Retina (tissue), 1 donor: ENCODE data around the gene TRPM4.
A peak's percentile ranks its signal among the peaks of the same experiment; 100 is the strongest.
"Not testable (repeated sequence)": the region's sequence is repeated elsewhere in the genome, so short reads cannot be mapped to it uniquely, and the experiment has no call there.

Experiments used
- DNase-seq: peaks from one replicate; pipeline ENCODE4 v3.0.0-alpha.2; 2016

The TRPM4 gene

DNA sequence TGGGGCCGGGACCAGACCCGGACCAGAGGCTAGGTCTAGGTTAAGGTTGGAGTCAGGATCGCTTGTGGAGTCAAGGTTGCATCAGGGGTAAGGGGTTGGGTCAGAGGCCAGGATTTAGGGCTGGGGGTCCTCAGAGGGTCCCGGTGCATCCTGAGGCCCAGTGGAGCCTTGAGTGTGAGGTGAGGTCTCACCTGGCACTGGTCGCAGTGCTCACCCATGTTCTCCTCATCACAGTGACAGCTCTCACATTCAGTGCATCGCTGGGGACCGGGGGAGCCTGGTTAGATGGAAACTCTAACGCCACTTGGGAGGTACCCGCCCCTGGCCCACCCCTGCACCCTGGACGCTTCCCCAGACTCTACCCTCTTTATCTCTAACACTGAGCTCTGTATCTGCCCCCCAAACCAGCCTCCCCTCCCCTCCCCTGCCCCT, 5.5 kb upstream of the TRPM4 start:
- no peak for DNase-seq

DNA sequence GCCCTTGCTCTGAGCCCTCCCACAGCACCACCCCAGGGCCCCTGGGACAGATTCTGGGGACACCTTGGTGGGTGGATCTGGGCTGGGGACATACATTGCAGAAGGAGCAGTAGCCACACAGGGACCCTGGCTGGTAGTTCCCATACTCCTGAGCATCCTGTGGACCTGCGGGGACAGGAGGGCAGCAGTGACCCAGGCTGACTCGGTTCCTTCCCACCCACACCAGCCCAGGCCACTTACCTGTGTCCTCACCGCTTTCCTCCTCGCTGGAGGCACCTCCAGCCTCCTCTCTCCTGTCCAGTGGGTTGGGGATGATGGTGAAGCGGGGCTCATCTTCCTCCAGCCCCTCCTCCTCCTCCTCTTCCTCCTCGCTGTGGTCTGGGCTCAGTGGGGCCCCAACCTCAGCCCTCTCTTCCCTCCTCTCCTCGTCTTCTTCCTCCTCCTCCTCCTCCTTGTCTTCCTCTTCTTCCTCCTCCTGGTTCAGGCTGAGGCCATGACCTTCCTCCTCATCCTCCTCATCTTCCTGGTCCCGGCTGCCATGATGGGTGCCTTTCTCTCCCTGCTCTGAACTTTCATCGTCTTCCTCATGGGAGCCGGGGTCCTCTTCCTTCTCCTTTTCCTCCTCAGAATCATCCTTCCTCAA, 4.3 kb upstream of the TRPM4 start:
- DNase-seq = no peak

- no peak for DNase-seq
Measured at GRCh38 chr19:49154279-49154678, 3.3 kb upstream of the TRPM4 start.

DNA sequence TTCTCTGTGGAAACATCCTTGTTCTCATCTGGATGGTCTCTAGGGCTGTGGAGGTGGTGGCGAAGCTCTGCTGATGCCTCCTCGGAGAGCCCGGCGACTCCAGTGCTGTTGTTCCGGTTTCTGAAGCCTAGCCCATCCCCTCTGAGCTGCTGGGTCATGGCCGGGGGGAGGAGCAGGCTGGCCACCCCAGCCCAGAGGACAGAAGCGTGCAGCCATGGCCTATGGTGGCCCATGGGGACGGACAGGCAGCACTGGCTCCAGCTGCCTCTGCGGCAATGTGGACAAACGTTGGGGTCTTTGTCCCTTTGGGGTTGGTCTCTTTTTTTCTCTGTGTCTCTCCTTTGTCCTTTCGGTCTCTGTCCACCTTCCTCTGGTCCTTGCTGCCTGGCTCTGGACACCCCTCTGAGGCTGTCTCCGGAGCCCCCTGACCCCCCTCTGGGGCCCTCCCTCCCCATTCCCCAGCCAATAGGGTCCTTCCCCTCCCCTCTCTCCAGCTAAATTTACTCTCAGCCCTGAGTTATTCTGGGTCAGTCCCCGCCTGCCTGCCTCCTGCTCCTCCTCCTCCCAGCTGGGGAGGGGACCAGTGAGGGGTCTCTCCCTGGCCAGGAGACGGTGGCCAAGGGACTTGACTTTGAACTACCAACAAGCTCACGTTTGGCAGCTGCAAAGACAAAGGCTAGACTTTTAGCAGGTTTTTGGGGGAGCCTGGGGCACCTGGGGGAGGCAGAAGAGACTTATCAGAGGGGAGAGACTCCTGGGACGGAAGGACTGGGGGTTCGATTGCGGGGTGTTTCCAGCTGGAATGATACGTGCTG, 2.4 kb upstream of the TRPM4 start, which contains the start of gene HRC:
TSS of gene HRC (minus strand) at position 392 of the 815 bp plus-strand sequence. CDS start at position 233, 159 bp downstream.
- peak; percentile 66 for DNase-seq

DNA sequence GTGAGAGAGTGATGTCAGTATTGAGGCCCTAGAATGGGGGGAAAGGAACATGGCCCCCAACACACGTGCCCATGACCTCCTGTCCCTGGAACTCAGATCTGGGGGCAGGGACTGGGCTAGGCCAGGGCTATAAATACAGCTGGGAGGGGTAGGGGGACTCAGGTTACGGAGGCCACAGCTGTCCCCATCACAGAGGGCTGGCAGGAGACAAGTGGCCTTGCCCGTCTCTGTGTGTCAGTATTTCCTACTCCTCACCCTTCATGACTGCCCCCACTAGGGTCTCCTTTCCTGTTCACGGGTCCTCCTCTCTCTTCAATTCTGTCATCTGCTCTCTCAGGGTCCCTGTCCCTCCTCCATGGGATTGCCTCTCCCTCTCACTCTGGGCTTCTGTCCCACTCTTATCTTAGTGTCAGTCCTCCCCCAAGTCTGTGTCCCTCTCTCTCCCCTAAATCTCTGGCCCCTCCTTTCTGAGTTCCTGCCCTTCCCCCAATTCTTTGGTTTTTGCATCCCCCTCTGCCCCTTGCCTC, 1.7 kb upstream of the TRPM4 start:
- no peak for DNase-seq

GRCh38 chr19:49160450-49161189, 3.0 kb downstream of the TRPM4 start:
- no peak for DNase-seq

- no peak for DNase-seq
Measured at GRCh38 chr19:49161987-49162386, 4.4 kb downstream of the TRPM4 start.

- DNase-seq = no peak
Measured at GRCh38 chr19:49165111-49165750, 7.6 kb downstream of the TRPM4 start.

DNA sequence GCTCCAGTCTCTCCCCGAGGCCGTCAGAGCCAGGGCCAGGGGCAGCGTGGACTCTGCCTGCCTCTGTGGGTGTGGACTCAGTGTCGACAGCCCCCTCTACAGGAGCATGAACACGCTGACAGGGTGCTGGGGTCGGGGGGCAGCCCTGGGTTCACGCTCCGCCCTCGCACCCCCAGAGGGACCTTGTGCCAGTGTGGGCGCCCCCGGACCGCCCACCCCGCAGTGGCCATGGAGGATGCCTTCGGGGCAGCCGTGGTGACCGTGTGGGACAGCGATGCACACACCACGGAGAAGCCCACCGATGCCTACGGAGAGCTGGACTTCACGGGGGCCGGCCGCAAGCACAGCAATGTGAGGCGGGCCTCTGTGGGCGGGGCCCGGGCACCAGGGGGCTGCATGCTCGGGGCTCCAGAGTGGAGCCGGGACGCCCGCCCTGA, 8.3 kb downstream of the TRPM4 start:
- peak; percentile 58 for DNase-seq

DNA sequence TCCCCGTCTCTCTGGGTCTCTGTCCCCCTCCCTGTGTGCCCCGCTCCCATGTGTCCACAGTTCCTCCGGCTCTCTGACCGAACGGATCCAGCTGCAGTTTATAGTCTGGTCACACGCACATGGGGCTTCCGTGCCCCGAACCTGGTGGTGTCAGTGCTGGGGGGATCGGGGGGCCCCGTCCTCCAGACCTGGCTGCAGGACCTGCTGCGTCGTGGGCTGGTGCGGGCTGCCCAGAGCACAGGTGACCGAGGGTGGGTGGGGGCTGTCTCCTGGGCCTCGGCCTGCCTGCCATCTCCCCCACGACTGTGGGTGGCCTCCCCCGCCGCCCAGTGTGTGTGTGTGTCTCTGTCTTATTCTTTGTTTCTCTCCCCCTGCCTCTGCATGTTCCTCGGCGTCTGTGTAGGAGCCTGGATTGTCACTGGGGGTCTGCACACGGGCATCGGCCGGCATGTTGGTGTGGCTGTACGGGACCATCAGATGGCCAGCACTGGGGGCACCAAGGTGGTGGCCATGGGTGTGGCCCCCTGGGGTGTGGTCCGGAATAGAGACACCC, 10.3 kb downstream of the TRPM4 start:
- no peak for DNase-seq

- no peak for DNase-seq
Measured at GRCh38 chr19:49168421-49168820, 10.8 kb downstream of the TRPM4 start.

DNA sequence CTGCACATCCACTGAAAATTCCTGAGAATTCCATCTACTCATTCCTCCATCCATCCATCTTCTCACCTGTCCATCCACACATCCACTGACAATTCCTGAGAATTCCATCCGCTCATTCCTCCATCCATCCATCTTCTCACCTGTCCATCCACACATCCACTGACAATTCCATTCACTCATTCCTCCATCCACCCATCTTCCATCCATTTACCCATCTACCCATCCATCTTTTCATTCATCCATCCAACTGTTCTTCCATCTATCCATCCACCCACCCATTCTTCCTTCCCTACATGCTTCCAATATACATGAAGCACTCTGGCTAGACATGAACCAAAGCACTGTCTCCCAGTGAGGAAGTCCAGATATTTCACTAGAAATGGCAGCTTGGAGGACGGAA, 15.6 kb downstream of the TRPM4 start:
- DNase-seq = no peak

GRCh38 chr19:49180659-49181058, 23.1 kb downstream of the TRPM4 start:
- no peak for DNase-seq

- not testable (repeated sequence) for DNase-seq
Measured at GRCh38 chr19:49182010-49182847, 24.6 kb downstream of the TRPM4 start.

DNA sequence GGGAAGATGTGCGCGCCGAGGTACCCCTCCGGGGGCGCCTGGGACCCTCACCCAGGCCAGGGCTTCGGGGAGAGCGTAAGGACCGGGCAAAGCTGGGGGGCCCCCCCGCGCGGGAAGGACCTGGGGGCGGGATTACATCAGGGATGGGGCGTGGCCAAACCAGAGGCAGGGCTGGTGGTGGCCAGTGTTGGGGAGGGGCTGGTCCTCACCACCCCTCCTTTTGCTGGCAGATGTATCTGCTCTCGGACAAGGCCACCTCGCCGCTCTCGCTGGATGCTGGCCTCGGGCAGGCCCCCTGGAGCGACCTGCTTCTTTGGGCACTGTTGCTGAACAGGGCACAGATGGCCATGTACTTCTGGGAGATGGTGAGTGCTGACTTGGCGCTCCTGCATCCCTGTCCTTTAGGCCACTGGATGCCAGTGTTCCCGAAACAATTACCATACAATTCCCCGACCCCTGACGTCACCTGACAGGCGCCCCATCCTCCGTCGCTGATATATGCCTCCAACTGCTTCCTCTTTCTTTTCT, 25.3 kb downstream of the TRPM4 start:
- no peak for DNase-seq

DNA sequence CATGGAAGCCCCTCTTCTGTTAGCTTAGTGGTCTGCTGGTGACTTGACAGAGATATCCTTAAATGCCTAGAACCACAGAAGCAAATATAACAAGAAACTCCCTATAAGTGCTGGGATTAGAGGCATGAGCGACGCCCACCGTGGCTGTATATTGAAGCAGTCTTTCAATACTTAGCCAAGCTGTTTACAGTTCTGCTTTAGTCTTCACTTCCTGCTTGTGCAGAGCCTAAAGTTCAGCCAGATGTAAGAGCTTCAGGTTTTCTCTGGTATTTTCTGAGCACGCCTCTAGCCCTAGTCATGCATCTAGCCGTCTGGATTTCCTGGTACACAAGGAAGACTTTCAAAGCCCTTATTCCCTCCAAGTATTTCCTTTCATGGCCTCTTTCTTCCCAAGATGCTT, 28.5 kb downstream of the TRPM4 start:
- DNase-seq = no peak

- DNase-seq = no peak
Measured at GRCh38 chr19:49188626-49189200, 31.1 kb downstream of the TRPM4 start.

- no peak for DNase-seq
Measured at GRCh38 chr19:49189259-49189658, 31.7 kb downstream of the TRPM4 start.

DNA sequence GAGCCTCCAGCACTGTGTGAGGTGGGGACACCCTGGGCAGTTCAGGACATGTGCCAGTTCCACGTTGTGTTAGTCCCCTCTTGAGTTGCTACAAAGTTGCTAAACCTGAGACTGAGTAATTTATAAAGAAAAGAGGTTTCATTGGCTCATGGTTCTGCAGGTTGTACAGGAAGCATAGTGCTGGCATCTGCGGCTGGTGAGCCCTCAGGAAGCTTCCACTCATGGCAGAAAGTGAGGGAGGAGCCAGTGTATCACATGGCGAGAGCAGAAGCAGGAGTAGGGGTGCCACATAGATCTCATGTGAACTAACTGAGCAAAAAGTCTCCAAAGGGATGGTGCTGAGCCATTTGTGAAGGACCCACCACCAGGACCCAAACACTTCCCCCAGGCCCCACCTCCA, 33.2 kb downstream of the TRPM4 start:
- no peak for DNase-seq

DNA sequence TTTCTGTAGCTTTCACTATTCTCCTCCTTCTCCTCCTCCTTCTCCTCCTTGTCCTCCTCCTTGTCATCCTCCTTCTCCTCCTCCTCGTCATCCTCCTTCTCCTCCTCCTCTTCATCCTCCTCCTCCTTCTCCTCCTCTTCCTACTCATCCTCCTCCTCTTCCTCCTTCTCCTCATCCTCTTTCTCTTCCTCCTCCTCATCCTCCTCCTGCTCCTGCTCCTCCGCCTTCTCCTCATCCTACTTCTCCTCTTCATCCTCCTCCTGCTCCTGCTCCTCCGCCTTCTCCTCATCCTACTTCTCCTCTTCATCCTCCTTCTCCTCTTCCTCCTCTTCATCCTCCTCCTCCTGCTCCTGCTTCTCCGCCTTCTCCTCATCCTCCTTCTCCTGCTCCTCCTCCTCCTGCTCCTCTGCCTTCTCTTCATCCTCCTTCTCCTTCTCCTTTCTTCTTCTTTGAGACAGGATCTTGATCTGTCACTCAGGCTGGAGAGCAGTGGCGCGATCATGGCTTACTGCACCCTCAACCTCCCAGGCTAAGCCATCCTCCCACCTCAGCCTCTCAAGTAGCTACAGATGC, 36.3 kb downstream of the TRPM4 start:
- no peak for DNase-seq
